KMS-11 (cell line): ENCODE results near the gene DPF3.

Source experiments
- H2AFZ ChIP-seq: fragments of 200-600 bp; sonication (generic); 2 replicates; pipeline ENCODE4 v1.6.1; 2016; ENCODE audit warnings: antibody characterized with exemption, mixed run types, low read depth
- H3K27ac ChIP-seq: fragments of 200-600 bp; sonication (generic); 2 replicates; pipeline ENCODE4 v1.6.1; 2016; ENCODE audit warnings: mild to moderate bottlenecking, mixed run types
- H3K27me3 ChIP-seq: fragments of 200-600 bp; sonication (generic); 2 replicates; pipeline ENCODE4 v1.6.1; 2017; ENCODE audit warnings: mild to moderate bottlenecking, low read depth, mixed run types, moderate library complexity; ENCODE audit not compliant: insufficient read depth
- H3K36me3 ChIP-seq: fragments of 200-600 bp; sonication (generic); 2 replicates; pipeline ENCODE4 v1.6.1; 2017; ENCODE audit warnings: mild to moderate bottlenecking, mixed run types; ENCODE audit not compliant: insufficient read depth
- H3K4me1 ChIP-seq: fragments of 200-600 bp; sonication (generic); 2 replicates; pipeline ENCODE4 v1.6.1; 2016; ENCODE audit warnings: mild to moderate bottlenecking, low read depth, mixed run types; ENCODE audit not compliant: poor library complexity, severe bottlenecking
- H3K4me2 ChIP-seq: fragments of 200-600 bp; sonication (generic); 2 replicates; pipeline ENCODE4 v1.7.0; 2016; ENCODE audit warnings: mild to moderate bottlenecking, mixed run types
- H3K4me3 ChIP-seq: fragments of 200-600 bp; sonication (generic); IDR thresholded peaks from 2 replicates; pipeline ENCODE4 v1.6.1; 2017; ENCODE audit warnings: low read depth, low read length, mixed read lengths; ENCODE audit not compliant: insufficient read depth
- H3K79me2 ChIP-seq: fragments of 200-600 bp; sonication (generic); 2 replicates; pipeline ENCODE4 v1.6.1; 2016; ENCODE audit warnings: low read depth, mixed run types; ENCODE audit not compliant: insufficient read depth
- H3K9ac ChIP-seq: fragments of 200-600 bp; sonication (generic); 2 replicates; pipeline ENCODE4 v1.6.1; 2016; ENCODE audit warnings: mild to moderate bottlenecking, mixed run types
- H4K20me1 ChIP-seq: fragments of 200-600 bp; sonication (generic); 2 replicates; pipeline ENCODE4 v1.6.1; 2016; ENCODE audit warnings: mild to moderate bottlenecking, mixed run types; ENCODE audit not compliant: insufficient read depth
- TF ChIP-seq, protein P1 (sequence below): fragments of 200-600 bp; sonication (generic); conservative IDR thresholded peaks from 2 replicates; pipeline ENCODE4 v1.6.1; 2017; ENCODE audit warnings: low read depth, mild to moderate bottlenecking, antibody characterized with exemption, low read length, moderate library complexity, mixed read lengths

DPF3 gene

DNA sequence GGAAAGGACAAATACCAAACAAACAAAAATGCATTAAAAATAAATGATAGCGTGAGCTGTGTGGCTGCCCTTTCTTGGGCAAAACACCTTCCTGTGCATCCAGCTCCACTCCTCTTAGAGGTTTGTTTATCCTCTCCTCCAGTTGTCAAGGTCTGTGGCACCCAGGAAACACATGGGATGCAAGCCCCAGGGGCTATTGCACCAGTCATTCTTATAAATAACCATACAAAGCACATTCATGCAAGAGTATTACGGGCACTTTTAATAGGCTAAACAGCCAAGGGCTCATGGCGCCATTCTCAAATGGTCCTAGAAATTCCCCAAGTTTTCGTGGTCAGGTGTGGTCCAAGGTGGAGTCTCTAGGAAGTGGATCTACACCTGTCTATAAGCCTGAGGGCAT lies 257.0 kb downstream of the DPF3 start:
- H3K27ac ChIP-seq = peak overlapping the region; percentile 89; the same call in 1 of the 2 replicates
- TF ChIP-seq, protein P1, sequence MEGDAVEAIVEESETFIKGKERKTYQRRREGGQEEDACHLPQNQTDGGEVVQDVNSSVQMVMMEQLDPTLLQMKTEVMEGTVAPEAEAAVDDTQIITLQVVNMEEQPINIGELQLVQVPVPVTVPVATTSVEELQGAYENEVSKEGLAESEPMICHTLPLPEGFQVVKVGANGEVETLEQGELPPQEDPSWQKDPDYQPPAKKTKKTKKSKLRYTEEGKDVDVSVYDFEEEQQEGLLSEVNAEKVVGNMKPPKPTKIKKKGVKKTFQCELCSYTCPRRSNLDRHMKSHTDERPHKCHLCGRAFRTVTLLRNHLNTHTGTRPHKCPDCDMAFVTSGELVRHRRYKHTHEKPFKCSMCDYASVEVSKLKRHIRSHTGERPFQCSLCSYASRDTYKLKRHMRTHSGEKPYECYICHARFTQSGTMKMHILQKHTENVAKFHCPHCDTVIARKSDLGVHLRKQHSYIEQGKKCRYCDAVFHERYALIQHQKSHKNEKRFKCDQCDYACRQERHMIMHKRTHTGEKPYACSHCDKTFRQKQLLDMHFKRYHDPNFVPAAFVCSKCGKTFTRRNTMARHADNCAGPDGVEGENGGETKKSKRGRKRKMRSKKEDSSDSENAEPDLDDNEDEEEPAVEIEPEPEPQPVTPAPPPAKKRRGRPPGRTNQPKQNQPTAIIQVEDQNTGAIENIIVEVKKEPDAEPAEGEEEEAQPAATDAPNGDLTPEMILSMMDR = no peak
- H3K4me2 ChIP-seq = 0 out of 2 replicates have a peak overlapping the region, but pooled peaks have one; percentile 8
- H4K20me1 ChIP-seq = no peaks in the 10 kb centered on the region
- no peak overlapping the region for H2AFZ ChIP-seq
- no peak overlapping the region for H3K9ac ChIP-seq
- no peaks in the 10 kb centered on the region for H3K79me2 ChIP-seq
- no peak overlapping the region for H3K4me3 ChIP-seq
- no peaks in the 10 kb centered on the region for H3K36me3 ChIP-seq
- H3K4me1 ChIP-seq = peaks cover 49% of the 10 kb centered on the region
- H3K27me3 ChIP-seq = no peaks in the 10 kb centered on the region

DNA sequence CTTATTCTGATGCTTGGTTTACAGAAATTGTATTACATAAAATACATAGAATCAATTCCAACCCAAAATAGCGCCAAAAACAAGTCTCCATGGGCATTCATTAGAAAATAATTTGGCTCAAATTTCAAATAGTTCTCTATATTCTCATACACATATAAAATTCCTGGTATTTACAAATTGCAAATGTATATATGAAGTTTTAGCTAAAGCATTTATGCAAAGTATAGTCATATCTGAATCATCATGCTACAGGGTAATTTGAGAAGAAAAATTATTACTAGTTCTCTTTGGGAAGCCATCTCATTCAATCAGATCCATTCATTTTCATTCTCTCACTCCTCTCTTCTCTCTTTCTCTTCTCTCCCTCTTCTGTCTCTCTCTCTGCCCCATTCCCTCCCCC lies 257.8 kb downstream of the DPF3 start:
- H3K79me2 ChIP-seq = no peaks in the 10 kb centered on the region
- peak overlapping the region; percentile 86 for H3K4me2 ChIP-seq
- peak overlapping the region; percentile 24; the same call in 1 of the 2 replicates for H3K9ac ChIP-seq
- TF ChIP-seq, protein P1 = no peak
- peak overlapping the region; percentile 89 for H3K27ac ChIP-seq
- H3K4me1 ChIP-seq = peaks cover 49% of the 10 kb centered on the region
- no peaks in the 10 kb centered on the region for H3K36me3 ChIP-seq
- H3K27me3 ChIP-seq = no peaks in the 10 kb centered on the region
- no peak overlapping the region for H3K4me3 ChIP-seq
- H2AFZ ChIP-seq = no peak overlapping the region
- no peaks in the 10 kb centered on the region for H4K20me1 ChIP-seq

DNA sequence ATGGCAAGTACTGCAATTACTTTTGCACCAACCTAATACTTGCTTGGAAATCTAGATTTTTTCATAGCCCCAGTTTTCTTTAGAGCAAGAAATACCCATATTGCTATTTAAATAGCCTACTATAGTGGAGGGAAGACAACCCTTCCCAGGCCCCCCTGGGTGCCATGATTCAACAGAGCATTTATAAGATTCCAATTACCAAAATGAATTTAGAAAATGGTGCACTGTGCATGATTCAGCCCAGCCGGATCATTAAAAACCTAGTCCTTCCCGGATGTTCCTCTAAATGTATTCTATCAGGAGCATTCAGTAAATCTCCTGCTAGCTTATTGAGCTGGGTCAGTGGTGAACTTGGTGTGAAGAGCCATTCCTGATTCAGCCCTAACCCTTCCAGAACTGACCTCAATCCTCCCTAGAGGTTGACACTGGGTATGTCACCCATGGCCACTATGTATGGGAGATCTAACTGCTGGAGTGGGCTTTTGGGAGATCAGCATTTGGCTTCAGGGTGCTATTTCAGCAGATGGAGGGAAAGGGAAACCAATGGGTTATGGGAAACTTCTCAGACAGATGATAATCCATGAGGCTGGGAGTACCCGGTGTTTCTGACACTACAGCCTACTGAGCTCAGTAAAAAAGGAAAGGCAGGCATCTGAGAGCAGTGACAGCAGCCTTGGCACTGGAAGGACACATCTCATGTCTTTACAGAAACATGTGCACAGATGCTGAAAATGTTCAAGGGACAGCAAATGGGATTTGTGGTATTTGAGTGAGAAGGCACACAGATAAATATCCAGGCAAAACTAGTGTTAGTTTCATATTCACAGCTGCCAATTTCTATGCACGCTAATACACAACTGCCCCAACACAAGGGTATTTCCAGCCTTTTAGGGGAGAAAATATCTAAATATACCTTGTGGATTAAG lies 258.9 kb downstream of the DPF3 start:
- Histone ChIP-seq H3K4me1 (peaks cover 49% of the 10 kb centered on the region), H3K4me3 (no peak overlapping the region), H3K27ac (peak overlapping the region; percentile 89), H3K36me3 (no peaks in the 10 kb centered on the region), H3K4me2 (peak overlapping the region; percentile 86), H3K27me3 (no peaks in the 10 kb centered on the region), H4K20me1 (no peaks in the 10 kb centered on the region), H2AFZ (peak overlapping the region; percentile 25; the same call in 1 of the 2 replicates), H3K9ac (peak overlapping the region; percentile 31; the same call in 1 of the 2 replicates), H3K79me2 (no peaks in the 10 kb centered on the region)
- TF ChIP-seq, protein P1 = no peak

DNA sequence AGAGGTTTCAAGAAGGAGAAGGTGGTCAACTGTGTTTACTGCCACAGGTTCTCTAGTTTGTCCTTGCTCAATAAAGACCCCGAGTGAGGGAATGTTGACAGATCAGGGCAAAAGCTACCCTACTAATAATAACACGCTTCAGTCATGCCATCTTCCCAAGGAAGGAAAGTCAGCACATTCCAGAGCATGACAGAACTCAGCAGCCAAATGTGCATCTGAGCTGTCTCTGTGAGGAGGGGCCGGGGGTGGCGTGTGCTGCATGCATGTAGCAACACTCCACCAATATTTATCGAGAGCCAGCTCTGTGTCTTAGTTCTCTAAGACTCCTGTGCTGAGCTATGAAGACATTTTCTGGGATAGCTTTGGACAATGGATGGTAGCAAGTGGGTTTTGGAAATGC lies 260.4 kb downstream of the DPF3 start:
- Histone ChIP-seq H3K79me2 (no peaks in the 10 kb centered on the region), H3K9ac (no peak overlapping the region; the same call in 1 of the 2 replicates), H2AFZ (no peak overlapping the region), H3K4me2 (no peak overlapping the region; the same call in 1 of the 2 replicates), H3K4me3 (no peak overlapping the region), H3K27ac (peak overlapping the region; percentile 89; the same call in 1 of the 2 replicates), H3K27me3 (no peaks in the 10 kb centered on the region), H4K20me1 (no peaks in the 10 kb centered on the region), H3K36me3 (no peaks in the 10 kb centered on the region), H3K4me1 (peaks cover 49% of the 10 kb centered on the region)
- TF ChIP-seq, protein P1 = no peak
